Glomerular endothelial cell (primary cell): ENCODE results near the gene ATP11C. TPM values are rescaled to one million over a fixed set of nuclear protein-coding genes. Genes with fewer than 3 reads are reported as not detected.
"Not testable (repeated sequence)": the region's sequence is repeated elsewhere in the genome, so short reads cannot be mapped to it uniquely, and the experiment has no call there.

Experiments
- DNase-seq: peaks from one replicate; pipeline ENCODE4 v3.0.0-alpha.2; 2011; ENCODE audit warnings: low read depth, low spot score; ENCODE audit errors: extremely low read depth
- total RNA-seq: library from RNA; depleted of rRNA; stranded (reverse); fragments of >200 nt; gene quantifications from 2 replicates; pipeline ENCODE4 v1.2.3, GENCODE V29; 2015

The ATP11C gene
- total RNA-seq, 1 donor from 2014 or later = 48.0 TPM

- DNase-seq = no peak
Measured at GRCh38 chrX:139864640-139865039, 68.2 kb downstream of the ATP11C start.

- DNase-seq = no peak
Measured at GRCh38 chrX:139862208-139862607, 70.6 kb downstream of the ATP11C start.

- DNase-seq = not testable (repeated sequence)
Measured at GRCh38 chrX:139856826-139857225, 76.0 kb downstream of the ATP11C start.

GRCh38 chrX:139851730-139852129 lies 81.1 kb downstream of the ATP11C start:
- no peak for DNase-seq

GRCh38 chrX:139850968-139851367 lies 81.9 kb downstream of the ATP11C start:
- DNase-seq = no peak

GRCh38 chrX:139844884-139845283 lies 88.0 kb downstream of the ATP11C start:
- no peak for DNase-seq

- no peak for DNase-seq
Measured at GRCh38 chrX:139844163-139844562, 88.7 kb downstream of the ATP11C start.

GRCh38 chrX:139842326-139843185 lies 90.3 kb downstream of the ATP11C start:
- DNase-seq = no peak

GRCh38 chrX:139836335-139836734 lies 96.5 kb downstream of the ATP11C start:
- not testable (repeated sequence) for DNase-seq

GRCh38 chrX:139834879-139835278 lies 98.0 kb downstream of the ATP11C start:
- no peak for DNase-seq

- no peak for DNase-seq
Measured at GRCh38 chrX:139832718-139833309, 100.0 kb downstream of the ATP11C start.

- DNase-seq = peak; percentile 22
Measured at GRCh38 chrX:139831675-139832456, 101.0 kb downstream of the ATP11C start.

- DNase-seq = no peak
Measured at GRCh38 chrX:139831017-139831416, 101.8 kb downstream of the ATP11C start.

GRCh38 chrX:139828830-139829229 lies 104.0 kb downstream of the ATP11C start:
- DNase-seq = no peak

GRCh38 chrX:139828033-139828432 lies 104.8 kb downstream of the ATP11C start:
- no peak for DNase-seq

GRCh38 chrX:139826065-139827044 lies 106.5 kb downstream of the ATP11C start:
- DNase-seq = peak; percentile 27

- DNase-seq = no peak
Measured at GRCh38 chrX:139825618-139826017, 107.2 kb downstream of the ATP11C start.

- no peak for DNase-seq
Measured at GRCh38 chrX:139823806-139824205, 109.0 kb downstream of the ATP11C start.

GRCh38 chrX:139820358-139820984 lies 112.4 kb downstream of the ATP11C start:
- DNase-seq = no peak

GRCh38 chrX:139816204-139816603 lies 116.6 kb downstream of the ATP11C start:
- DNase-seq = no peak
